ENCODE measurements around the gene MT1M. TPM values are rescaled to one million over a fixed set of nuclear protein-coding genes. Genes with fewer than 3 reads are reported as not detected.

MT1M gene
- polyA plus RNA-seq, 2 of the 4 experiments (the other 2 are of a cell fraction), result not detected

DNA sequence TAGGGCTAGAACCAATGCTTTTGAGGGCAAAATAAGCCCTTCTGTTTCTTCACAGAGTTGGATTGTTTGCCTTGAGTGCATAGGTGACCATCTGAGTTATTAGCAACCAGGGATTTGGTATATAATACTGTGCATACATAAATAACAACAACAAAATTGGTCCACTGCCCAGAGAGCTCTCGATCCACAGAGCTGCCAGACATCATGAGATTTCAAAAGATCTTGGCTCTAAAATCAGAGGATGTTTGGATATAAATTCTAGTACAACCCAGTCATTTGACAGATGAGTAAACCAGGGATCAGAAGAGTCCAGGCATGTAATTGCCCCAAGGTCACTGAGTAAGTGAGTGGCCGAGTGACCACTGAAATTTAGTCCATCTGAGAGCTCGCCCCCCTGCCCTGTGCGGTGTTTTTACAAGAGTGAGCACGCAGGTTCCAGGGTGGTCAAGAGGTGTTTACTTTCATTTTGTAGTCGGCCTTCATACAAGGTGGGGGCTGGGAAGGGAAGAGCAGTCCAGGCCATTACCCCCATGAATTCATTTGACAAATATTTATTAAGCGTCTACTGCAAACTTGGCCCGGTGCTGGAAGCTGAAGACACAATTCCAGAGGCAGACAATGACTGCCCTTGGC, 25.9 kb upstream of the MT1M start (continued):
- TF ChIP-seq TFCP2L1 (CRISPR knock-in tag; IDR thresholded peaks at IDR 0.05), result no peak
- TF ChIP-seq SREBF2 (IDR thresholded peaks at IDR 0.05), result no peak
- TF ChIP-seq SMC3 (IDR thresholded peaks at IDR 0.05), result no peak
- no peak for TF ChIP-seq TP53 (CRISPR knock-in tag; IDR thresholded peaks at IDR 0.05)
- no peak for TF ChIP-seq ZFP36 (IDR thresholded peaks at IDR 0.05; ENCODE audit: borderline replicate concordance, partially characterized antibody)
- TF ChIP-seq ATOH8 (CRISPR knock-in tag; IDR thresholded peaks at IDR 0.05; ENCODE audit: low read depth), result no peak
- TF ChIP-seq KDM1A (IDR thresholded peaks at IDR 0.05; ENCODE audit: low read depth), result no peak
- no peak for TF ChIP-seq KDM5A (IDR thresholded peaks at IDR 0.05)
- TF ChIP-seq HEYL (CRISPR knock-in tag; IDR thresholded peaks at IDR 0.05), result no peak
- TF ChIP-seq MYC (IDR thresholded peaks at IDR 0.05; ENCODE audit: borderline replicate concordance, low read length), result 0 out of 2 replicates have a peak, but pooled peaks have one; percentile 22
- TF ChIP-seq MAFK (IDR thresholded peaks at IDR 0.05; ENCODE audit: partially characterized antibody), result no peak
- peak in 1 of 2 experiments; percentile 84; a peak in 4 of 5 replicates for TF ChIP-seq JUN (IDR thresholded peaks at IDR 0.05)
- TF ChIP-seq, protein P1, sequence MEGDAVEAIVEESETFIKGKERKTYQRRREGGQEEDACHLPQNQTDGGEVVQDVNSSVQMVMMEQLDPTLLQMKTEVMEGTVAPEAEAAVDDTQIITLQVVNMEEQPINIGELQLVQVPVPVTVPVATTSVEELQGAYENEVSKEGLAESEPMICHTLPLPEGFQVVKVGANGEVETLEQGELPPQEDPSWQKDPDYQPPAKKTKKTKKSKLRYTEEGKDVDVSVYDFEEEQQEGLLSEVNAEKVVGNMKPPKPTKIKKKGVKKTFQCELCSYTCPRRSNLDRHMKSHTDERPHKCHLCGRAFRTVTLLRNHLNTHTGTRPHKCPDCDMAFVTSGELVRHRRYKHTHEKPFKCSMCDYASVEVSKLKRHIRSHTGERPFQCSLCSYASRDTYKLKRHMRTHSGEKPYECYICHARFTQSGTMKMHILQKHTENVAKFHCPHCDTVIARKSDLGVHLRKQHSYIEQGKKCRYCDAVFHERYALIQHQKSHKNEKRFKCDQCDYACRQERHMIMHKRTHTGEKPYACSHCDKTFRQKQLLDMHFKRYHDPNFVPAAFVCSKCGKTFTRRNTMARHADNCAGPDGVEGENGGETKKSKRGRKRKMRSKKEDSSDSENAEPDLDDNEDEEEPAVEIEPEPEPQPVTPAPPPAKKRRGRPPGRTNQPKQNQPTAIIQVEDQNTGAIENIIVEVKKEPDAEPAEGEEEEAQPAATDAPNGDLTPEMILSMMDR (IDR thresholded peaks at IDR 0.05), result no peak
- no peak for TF ChIP-seq NFE2L2 (conservative IDR thresholded peaks at IDR 0.05; ENCODE audit: low read length)
- no peak for TF ChIP-seq ZNF302 (CRISPR knock-in tag; IDR thresholded peaks at IDR 0.05)
- peak; percentile 77 for TF ChIP-seq FOSL2 (IDR thresholded peaks at IDR 0.05)
- peak; percentile 79 for TF ChIP-seq FOSL2 (CRISPR knock-in tag; IDR thresholded peaks at IDR 0.05)
- no peak for TF ChIP-seq FOSB (CRISPR knock-in tag; IDR thresholded peaks at IDR 0.05)
- TF ChIP-seq POLR2A (IDR thresholded peaks at IDR 0.05; ENCODE audit: low read length), result no peak

GRCh38 chr16:56607109-56607618, 25.3 kb upstream of the MT1M start:
- ATAC-seq (peak; percentile 50 to 59), FAIRE-seq (no peak), DNase-seq (ENCODE audit: low read depth in 1 of 2, low spot score in 1 of 2) (peak in 1 of 2 experiments; percentile 83)
- Histone ChIP-seq H3K4me1 (peaks cover 64% of the 10 kb centered on the region), H3K4me3 (peak overlapping the region; percentile 34; the same call in 2 of the 3 replicates), H3K27ac (peak overlapping the region; percentile 93 to 96), H3K9me3 (no peaks in the 10 kb centered on the region), H3K4me2 (peak overlapping the region; percentile 81)
- TF ChIP-seq KDM5A (IDR thresholded peaks at IDR 0.05) (no peak), E2F6 (IDR thresholded peaks at IDR 0.05; ENCODE audit: borderline replicate concordance, low read depth) (peak; percentile 72; the same call in 1 of the 2 replicates), TP53 (CRISPR knock-in tag; IDR thresholded peaks at IDR 0.05) (peak; percentile 70; the same call in 1 of the 2 replicates), GATA3 (IDR thresholded peaks at IDR 0.05; ENCODE audit: borderline replicate concordance) (peak; percentile 5; the same call in 1 of the 2 replicates), JUN (IDR thresholded peaks at IDR 0.05) (peak in 1 of 2 experiments; percentile 10; a peak in 2 of 5 replicates), POLR2AphosphoS2 (conservative IDR thresholded peaks at IDR 0.05; ENCODE audit: low read length) (no peak), ATOH8 (CRISPR knock-in tag; IDR thresholded peaks at IDR 0.05; ENCODE audit: low read depth) (peak; percentile 67; the same call in 1 of the 2 replicates), CHD4 (IDR thresholded peaks at IDR 0.05; ENCODE audit: borderline replicate concordance) (no peak), RNF2 (IDR thresholded peaks at IDR 0.05; ENCODE audit: borderline replicate concordance, low read depth) (no peak), SREBF2 (IDR thresholded peaks at IDR 0.05) (no peak), FOXS1 (CRISPR knock-in tag; IDR thresholded peaks at IDR 0.05) (no peak), RARB (CRISPR knock-in tag; IDR thresholded peaks at IDR 0.05) (peak; percentile 31; the same call in 1 of the 2 replicates), EHF (CRISPR knock-in tag; IDR thresholded peaks at IDR 0.05) (no peak), NR3C1 (IDR thresholded peaks at IDR 0.05) (0 out of 3 replicates have a peak, but pooled peaks have one; percentile 83), FOSL2 (IDR thresholded peaks at IDR 0.05) (no peak), FOSL2 (CRISPR knock-in tag; IDR thresholded peaks at IDR 0.05) (peak; percentile 66), PHF8 (IDR thresholded peaks at IDR 0.05; ENCODE audit: borderline replicate concordance, low read depth) (no peak)
- TF ChIP-seq, protein P2, sequence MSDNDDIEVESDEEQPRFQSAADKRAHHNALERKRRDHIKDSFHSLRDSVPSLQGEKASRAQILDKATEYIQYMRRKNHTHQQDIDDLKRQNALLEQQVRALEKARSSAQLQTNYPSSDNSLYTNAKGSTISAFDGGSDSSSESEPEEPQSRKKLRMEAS (IDR thresholded peaks at IDR 0.05), result peak; percentile 61
- ChIA-PET POLR2A (interaction anchor here (0.7 to 10.8 kb wide), 6 partner anchors 8 to 86 kb away, joined by 3 to 185 read pairs (median 5); partner anchors contain the start of genes MT1F and MT1X), CTCF (interaction anchor here (0.7 to 19.7 kb wide), 11 partner anchors 10 to 275 kb away, joined by 3 to 340 read pairs (median 4); partner anchors contain the start of genes MT1A, MT1B and MT1F)
- 2% methylated on average over 14 of the region's 14 CpGs for WGBS (ENCODE audit: missing lambda C conversion rate)
